GM23338 (cell line): ENCODE results near the gene ACSF3. TPM values are rescaled to one million over a fixed set of nuclear protein-coding genes. Genes with fewer than 3 reads are reported as not detected.

ENCODE experiments used
- ATAC-seq: fragments of 200-7000 bp; cut with Tn5 transposase; 3 replicates; pipeline ENCODE4 v1.9.1; 2020
- DNase-seq: peaks from one replicate; pipeline ENCODE4 v3.0.0-alpha.2; 2015; ENCODE audit warnings: low spot score
- H2AFZ ChIP-seq: fragments of 200-600 bp; sonication (generic); 2 replicates; pipeline ENCODE4 v1.8.0; 2016; ENCODE audit warnings: antibody characterized with exemption, mild to moderate bottlenecking, moderate library complexity
- H3F3A ChIP-seq: fragments of 200-600 bp; sonication (generic); replicated peaks from 2 replicates; pipeline ENCODE4 v1.8.0; 2017; ENCODE audit warnings: antibody characterized with exemption, mixed run types, low read depth
- H3K27ac ChIP-seq: fragments of 200-600 bp; sonication (generic); 2 replicates; pipeline ENCODE4 v1.6.1; 2016; ENCODE audit warnings: low read depth
- H3K27me3 ChIP-seq: fragments of 200-600 bp; sonication (generic); 2 replicates; pipeline ENCODE4 v1.8.0; 2016; ENCODE audit warnings: mild to moderate bottlenecking, mixed run types, moderate library complexity; ENCODE audit not compliant: insufficient read depth
- H3K36me3 ChIP-seq: fragments of 200-600 bp; sonication (generic); 2 replicates; pipeline ENCODE4 v1.8.0; 2016; ENCODE audit warnings: mild to moderate bottlenecking; ENCODE audit not compliant: insufficient read depth
- H3K4me1 ChIP-seq: fragments of 200-600 bp; sonication (generic); 2 replicates; pipeline ENCODE4 v1.8.0; 2016; ENCODE audit warnings: mild to moderate bottlenecking, moderate library complexity; ENCODE audit not compliant: insufficient read depth
- H3K4me2 ChIP-seq: fragments of 200-600 bp; sonication (generic); 2 replicates; pipeline ENCODE4 v1.7.1; 2017; ENCODE audit warnings: mixed run types
- H3K4me3 ChIP-seq: fragments of 200-600 bp; sonication (generic); 2 replicates; pipeline ENCODE4 v1.6.1; 2016; ENCODE audit warnings: mixed run types
- H3K79me2 ChIP-seq: fragments of 200-600 bp; sonication (generic); replicated peaks from 2 replicates; pipeline ENCODE4 v1.8.0; 2017; ENCODE audit warnings: mild to moderate bottlenecking; ENCODE audit not compliant: insufficient read depth
- H3K9me2 ChIP-seq: fragments of 200-600 bp; sonication (generic); 2 replicates; pipeline ENCODE4 v1.8.0; 2017; ENCODE audit not compliant: insufficient read depth
- H4K20me1 ChIP-seq: fragments of 200-600 bp; sonication (generic); replicated peaks from 2 replicates; pipeline ENCODE4 v1.8.0; 2017; ENCODE audit warnings: mild to moderate bottlenecking; ENCODE audit not compliant: insufficient read depth
- H3K27ac Mint-ChIP-seq: 2 replicates; pipeline ENCODE4 v1.8.0; 2020; ENCODE audit warnings: inconsistent platforms, mild to moderate bottlenecking, moderate library complexity, mixed read lengths
- H3K27me3 Mint-ChIP-seq: 3 replicates; pipeline ENCODE4 v1.8.0; 2022; ENCODE audit warnings: low read depth, mild to moderate bottlenecking, moderate library complexity, mixed read lengths, inconsistent platforms; ENCODE audit not compliant: insufficient read depth, poor library complexity
- H3K36me3 Mint-ChIP-seq: 3 replicates; pipeline ENCODE4 v1.8.0; 2021; ENCODE audit warnings: low read depth, mild to moderate bottlenecking, inconsistent platforms, moderate library complexity, mixed read lengths
- H3K4me1 Mint-ChIP-seq: 3 replicates; pipeline ENCODE4 v1.8.0; 2020; ENCODE audit warnings: mild to moderate bottlenecking, inconsistent platforms, mixed read lengths
- H3K4me3 Mint-ChIP-seq: 3 replicates; pipeline ENCODE4 v1.8.0; 2021; ENCODE audit warnings: moderate library complexity, mild to moderate bottlenecking, inconsistent platforms, mixed read lengths
- H3K9me3 Mint-ChIP-seq: 3 replicates; pipeline ENCODE4 v1.8.0; 2020; ENCODE audit warnings: moderate library complexity, mild to moderate bottlenecking, inconsistent platforms, mixed read lengths
- CREB1 ChIP-seq: fragments of 250-450 bp; sonication (Bioruptor Pico); IDR thresholded peaks from 2 replicates; pipeline ENCODE4 v1.5.0; 2020; ENCODE audit warnings: low read depth, mild to moderate bottlenecking, moderate library complexity
- EZH2 ChIP-seq: fragments of 200-600 bp; sonication (generic); IDR thresholded peaks from one replicate; pipeline ENCODE4 v1.8.0; 2017; ENCODE audit warnings: antibody characterized with exemption, mild to moderate bottlenecking, low read depth; ENCODE audit not compliant: unreplicated experiment
- JUNB ChIP-seq: IDR thresholded peaks from one replicate; pipeline ENCODE4 v1.6.1; 2016; ENCODE audit warnings: antibody characterized with exemption; ENCODE audit not compliant: unreplicated experiment
- NANOG ChIP-seq: IDR thresholded peaks from 2 replicates; pipeline ENCODE4 v1.6.1; 2016; ENCODE audit warnings: antibody characterized with exemption, borderline replicate concordance
- POLR2AphosphoS5 ChIP-seq: IDR thresholded peaks from 2 replicates; pipeline ENCODE4 v1.6.1; 2016; ENCODE audit warnings: antibody characterized with exemption, low read depth
- REST ChIP-seq: IDR thresholded peaks from one replicate; pipeline ENCODE4 v1.6.1; 2018; ENCODE audit warnings: antibody characterized with exemption; ENCODE audit not compliant: unreplicated experiment
- STAT1 ChIP-seq: IDR thresholded peaks from one replicate; pipeline ENCODE4 v1.6.1; 2016; ENCODE audit warnings: antibody characterized with exemption; ENCODE audit not compliant: unreplicated experiment
- ZNF114 ChIP-seq: fragments of 250-450 bp; sonication (Bioruptor Pico); IDR thresholded peaks from 2 replicates; pipeline ENCODE4 v1.5.0; 2020; ENCODE audit warnings: mild to moderate bottlenecking, moderate library complexity
- ZNF331 ChIP-seq: fragments of 250-450 bp; sonication (Bioruptor Pico); IDR thresholded peaks from 2 replicates; pipeline ENCODE4 v1.5.0; 2020; ENCODE audit warnings: low read depth, mild to moderate bottlenecking, moderate library complexity
- ZNF462 ChIP-seq: fragments of 250-450 bp; sonication (Bioruptor Pico); IDR thresholded peaks from 2 replicates; pipeline ENCODE4 v1.5.0; 2020; ENCODE audit warnings: mild to moderate bottlenecking, moderate library complexity
- polyA plus RNA-seq: library from polyadenylated mRNA; unstranded; fragments of >200 nt; fragmentation: Nextera tagmentation; extraction: Ambion mirVana; gene quantifications from 2 replicates; pipeline ENCODE4 v1.2.1, GENCODE V29; 2016
- total RNA-seq: library from RNA; depleted of rRNA; stranded (reverse); fragments of >200 nt; shearing (Covaris generic); gene quantifications from 2 replicates; pipeline ENCODE4 v1.2.3, GENCODE V29; 2014
- TF ChIP-seq, protein P1 (sequence below): IDR thresholded peaks from 2 replicates; pipeline ENCODE4 v1.6.1; 2016; ENCODE audit warnings: antibody characterized with exemption

The ACSF3 gene
- total and polyA plus RNA-seq, 2 experiments from 2014 or later: 12.8 to 23.1 TPM

- TF ChIP-seq ZNF462 (CRISPR knock-in tag): no peak
Measured at GRCh38 chr16:89084411-89084810, 9.2 kb upstream of the ACSF3 start (continued).

- H3K79me2 ChIP-seq: no peaks in the 10 kb centered on the region
- H3K4me2 ChIP-seq: no peak overlapping the region
- Mint-ChIP-seq H3K4me1 (peaks cover 11% of the 10 kb centered on the region; the same call in 2 of the 3 replicates), H3K27me3 (peaks cover 21% of the 10 kb centered on the region), H3K9me3 (peaks cover 14% of the 10 kb centered on the region; the same call in 2 of the 3 replicates), H3K36me3 (peaks cover 3% of the 10 kb centered on the region; the same call in 1 of the 3 replicates), H3K27ac (no peak overlapping the region), H3K4me3 (no peak overlapping the region; the same call in 2 of the 3 replicates)
- TF ChIP-seq, protein P1, sequence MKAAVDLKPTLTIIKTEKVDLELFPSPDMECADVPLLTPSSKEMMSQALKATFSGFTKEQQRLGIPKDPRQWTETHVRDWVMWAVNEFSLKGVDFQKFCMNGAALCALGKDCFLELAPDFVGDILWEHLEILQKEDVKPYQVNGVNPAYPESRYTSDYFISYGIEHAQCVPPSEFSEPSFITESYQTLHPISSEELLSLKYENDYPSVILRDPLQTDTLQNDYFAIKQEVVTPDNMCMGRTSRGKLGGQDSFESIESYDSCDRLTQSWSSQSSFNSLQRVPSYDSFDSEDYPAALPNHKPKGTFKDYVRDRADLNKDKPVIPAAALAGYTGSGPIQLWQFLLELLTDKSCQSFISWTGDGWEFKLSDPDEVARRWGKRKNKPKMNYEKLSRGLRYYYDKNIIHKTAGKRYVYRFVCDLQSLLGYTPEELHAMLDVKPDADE: no peak
- TF ChIP-seq POLR2AphosphoS5 (no peak), JUNB (no peak), ZNF114 (no peak), NANOG (no peak), STAT1 (no peak), EZH2 (no peak), REST (no peak), CREB1 (CRISPR knock-in tag) (no peak), ZNF331 (CRISPR knock-in tag) (no peak)
- H3F3A ChIP-seq: no peaks in the 10 kb centered on the region
- H4K20me1 ChIP-seq: no peaks in the 10 kb centered on the region
- ATAC-seq (no peak), DNase-seq (no peak)
- H3K4me3 ChIP-seq: no peak overlapping the region
- H3K4me1 ChIP-seq: no peaks in the 10 kb centered on the region
- H3K27ac ChIP-seq: no peak overlapping the region
- no peaks in the 10 kb centered on the region for H3K27me3 ChIP-seq
- no peaks in the 10 kb centered on the region for H3K36me3 ChIP-seq
- no peak overlapping the region for H2AFZ ChIP-seq
- H3K9me2 ChIP-seq: no peaks in the 10 kb centered on the region
Measured at GRCh38 chr16:89084814-89085612, 8.6 kb upstream of the ACSF3 start.
